HEK293 (cell line): ENCODE results near the gene TMEM47.

ENCODE experiments used
- CTCF ChIA-PET: fragments of 350-600 bp; formaldehyde crosslinking; extraction: SDS; loops from one replicate; lab custom pipeline; 2021; ENCODE audit warnings: antibody characterized with exemption; lab: Yijun Ruan, JAX
- POLR2A ChIA-PET: fragments of 300-600 bp; formaldehyde crosslinking; extraction: SDS; loops from one replicate; lab custom pipeline; 2020; ENCODE audit warnings: antibody characterized with exemption, inconsistent platforms; lab: Yijun Ruan, JAX
- H3K27ac ChIP-seq: fragments of 200-500 bp; sonication (Bioruptor generic); 2 replicates; pipeline ENCODE4 v1.5.1; 2014; ENCODE audit warnings: low read depth, low read length, control low read depth, inconsistent platforms; ENCODE audit errors: extremely low read depth
- H3K36me3 ChIP-seq, 2 experiments: fragments of 200-500 bp in 1 of 2; sonication (Bioruptor generic) in 1 of 2; 1 replicate in 1 of 2; 2 replicates in 1 of 2; pipeline ENCODE4 v1.5.1; 2014 to 2017; ENCODE audit warnings: inconsistent platforms in 2 of 2, low read length in 2 of 2; ENCODE audit not compliant: control insufficient read depth in 2 of 2, insufficient read depth in 1 of 2
- H3K4me1 ChIP-seq: fragments of 200-500 bp; sonication (Bioruptor generic); 2 replicates; pipeline ENCODE4 v1.5.1; 2014; ENCODE audit warnings: mild to moderate bottlenecking, low read length, inconsistent platforms; ENCODE audit not compliant: control insufficient read depth, insufficient read depth
- H3K4me3 ChIP-seq: 2 replicates; pipeline ENCODE4 v1.5.1; 2011; ENCODE audit warnings: low read depth, mild to moderate bottlenecking, control low read depth, low read length, moderate library complexity
- H3K9me3 ChIP-seq: fragments of 200-500 bp; sonication (Bioruptor generic); 2 replicates; pipeline ENCODE4 v1.5.1; 2014; ENCODE audit warnings: low read depth, low read length, inconsistent platforms; ENCODE audit not compliant: control insufficient read depth, insufficient read depth
- BCL11B ChIP-seq: fragments of 450-650 bp; formaldehyde crosslinking; IDR thresholded peaks from 2 replicates; pipeline ENCODE4 v1.5.1; 2016; ENCODE audit warnings: low read depth, missing biosample characterization, missing genetic modification characterization
- SALL2 ChIP-seq: fragments of 450-650 bp; formaldehyde crosslinking; IDR thresholded peaks from 2 replicates; pipeline ENCODE4 v1.5.0; 2017; ENCODE audit warnings: missing biosample characterization, mild to moderate bottlenecking, missing genetic modification characterization, borderline replicate concordance
- SP3 ChIP-seq: fragments of 450-650 bp; formaldehyde crosslinking; IDR thresholded peaks from 2 replicates; pipeline ENCODE4 v1.5.1; 2016; ENCODE audit warnings: missing biosample characterization, missing genetic modification characterization
- TCF7L2 ChIP-seq: IDR thresholded peaks from 2 replicates; pipeline ENCODE4 v1.6.1; 2011; ENCODE audit warnings: low read depth, mild to moderate bottlenecking, inconsistent platforms, low read length, moderate library complexity, borderline replicate concordance
- ZFHX2 ChIP-seq: fragments of 450-650 bp; formaldehyde crosslinking; conservative IDR thresholded peaks from 2 replicates; pipeline ENCODE4 v1.5.1; 2016; ENCODE audit warnings: missing biosample characterization, missing genetic modification characterization
- ZNF175 ChIP-seq: fragments of 450-650 bp; formaldehyde crosslinking; IDR thresholded peaks from 2 replicates; pipeline ENCODE4 v1.5.1; 2016; ENCODE audit warnings: missing biosample characterization, missing genetic modification characterization
- ZNF221 ChIP-seq: fragments of 450-650 bp; formaldehyde crosslinking; IDR thresholded peaks from 2 replicates; pipeline ENCODE4 v1.5.1; 2017; ENCODE audit warnings: missing biosample characterization, missing genetic modification characterization, borderline replicate concordance
- ZNF23 ChIP-seq: fragments of 450-650 bp; formaldehyde crosslinking; IDR thresholded peaks from 2 replicates; pipeline ENCODE4 v1.5.1; 2016; ENCODE audit warnings: missing biosample characterization, missing genetic modification characterization, borderline replicate concordance
- ZNF350 ChIP-seq: fragments of 450-650 bp; formaldehyde crosslinking; IDR thresholded peaks from 2 replicates; pipeline ENCODE4 v1.5.0; 2017; ENCODE audit warnings: missing biosample characterization, mild to moderate bottlenecking, missing genetic modification characterization
- ZNF394 ChIP-seq: fragments of 450-650 bp; formaldehyde crosslinking; IDR thresholded peaks from 2 replicates; pipeline ENCODE4 v1.5.1; 2016; ENCODE audit warnings: missing biosample characterization, missing genetic modification characterization, mild to moderate bottlenecking, moderate library complexity, borderline replicate concordance
- ZNF514 ChIP-seq: fragments of 450-650 bp; formaldehyde crosslinking; IDR thresholded peaks from 2 replicates; pipeline ENCODE4 v1.5.1; 2016; ENCODE audit warnings: missing biosample characterization, missing genetic modification characterization
- ZNF600 ChIP-seq: fragments of 450-650 bp; formaldehyde crosslinking; IDR thresholded peaks from 2 replicates; pipeline ENCODE4 v1.5.1; 2016; ENCODE audit warnings: missing biosample characterization, missing genetic modification characterization
- ZNF660 ChIP-seq: fragments of 450-650 bp; IDR thresholded peaks from 2 replicates; pipeline ENCODE4 v1.5.1; 2018; ENCODE audit warnings: missing biosample characterization, mild to moderate bottlenecking, missing genetic modification characterization
- TF ChIP-seq, protein P1 (sequence below): fragments of 450-650 bp; formaldehyde crosslinking; conservative IDR thresholded peaks from 2 replicates; pipeline ENCODE4 v1.5.1; 2016; ENCODE audit warnings: low read depth, missing biosample characterization, missing genetic modification characterization
- TF ChIP-seq, protein P2 (sequence below): fragments of 450-650 bp; formaldehyde crosslinking; IDR thresholded peaks from 2 replicates; pipeline ENCODE4 v1.5.1; 2016; ENCODE audit warnings: missing biosample characterization, missing genetic modification characterization
- TF ChIP-seq, protein P3 (sequence below): fragments of 450-650 bp; formaldehyde crosslinking; IDR thresholded peaks from 2 replicates; pipeline ENCODE4 v1.5.1; 2016; ENCODE audit warnings: missing biosample characterization, missing genetic modification characterization, borderline replicate concordance

TMEM47 gene

DNA sequence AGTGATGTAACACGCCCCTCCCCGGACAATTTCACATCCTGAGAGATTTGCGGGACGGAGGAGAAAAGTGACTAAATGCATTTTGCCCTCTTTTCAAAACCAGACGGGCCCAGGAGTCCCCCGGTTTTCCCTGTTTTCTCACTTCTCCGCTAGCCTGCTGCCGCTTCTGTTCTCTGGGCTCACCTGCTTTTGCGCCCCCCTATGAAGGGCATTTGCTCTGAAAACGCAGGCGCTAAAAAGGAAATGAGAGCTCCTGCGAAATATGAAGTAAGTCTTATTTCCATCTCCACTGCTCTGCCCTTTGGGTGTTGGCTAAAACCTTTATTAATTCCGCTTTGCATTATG lies 613 bp upstream of the TMEM47 start:
- Histone ChIP-seq H3K9me3 (no peaks in the 10 kb centered on the region; the same call in 1 of the 2 replicates), H3K4me3 (peak overlapping the region; percentile 32), H3K36me3 (no peaks in the 10 kb centered on the region), H3K4me1 (no peaks in the 10 kb centered on the region), H3K27ac (no peak overlapping the region)
- ChIA-PET POLR2A (no interaction called here), CTCF (no interaction called here)
- TF ChIP-seq ZNF175 (tag by site-specific recombination) (no peak), SALL2 (no peak), ZNF23 (tag by site-specific recombination) (no peak), ZNF660 (no peak), BCL11B (tag by site-specific recombination) (no peak), TCF7L2 (no peak), ZFHX2 (no peak), ZNF221 (tag by site-specific recombination) (no peak), SP3 (tag by site-specific recombination) (no peak), ZNF350 (no peak), ZNF394 (tag by site-specific recombination) (no peak)
- TF ChIP-seq, protein P1, sequence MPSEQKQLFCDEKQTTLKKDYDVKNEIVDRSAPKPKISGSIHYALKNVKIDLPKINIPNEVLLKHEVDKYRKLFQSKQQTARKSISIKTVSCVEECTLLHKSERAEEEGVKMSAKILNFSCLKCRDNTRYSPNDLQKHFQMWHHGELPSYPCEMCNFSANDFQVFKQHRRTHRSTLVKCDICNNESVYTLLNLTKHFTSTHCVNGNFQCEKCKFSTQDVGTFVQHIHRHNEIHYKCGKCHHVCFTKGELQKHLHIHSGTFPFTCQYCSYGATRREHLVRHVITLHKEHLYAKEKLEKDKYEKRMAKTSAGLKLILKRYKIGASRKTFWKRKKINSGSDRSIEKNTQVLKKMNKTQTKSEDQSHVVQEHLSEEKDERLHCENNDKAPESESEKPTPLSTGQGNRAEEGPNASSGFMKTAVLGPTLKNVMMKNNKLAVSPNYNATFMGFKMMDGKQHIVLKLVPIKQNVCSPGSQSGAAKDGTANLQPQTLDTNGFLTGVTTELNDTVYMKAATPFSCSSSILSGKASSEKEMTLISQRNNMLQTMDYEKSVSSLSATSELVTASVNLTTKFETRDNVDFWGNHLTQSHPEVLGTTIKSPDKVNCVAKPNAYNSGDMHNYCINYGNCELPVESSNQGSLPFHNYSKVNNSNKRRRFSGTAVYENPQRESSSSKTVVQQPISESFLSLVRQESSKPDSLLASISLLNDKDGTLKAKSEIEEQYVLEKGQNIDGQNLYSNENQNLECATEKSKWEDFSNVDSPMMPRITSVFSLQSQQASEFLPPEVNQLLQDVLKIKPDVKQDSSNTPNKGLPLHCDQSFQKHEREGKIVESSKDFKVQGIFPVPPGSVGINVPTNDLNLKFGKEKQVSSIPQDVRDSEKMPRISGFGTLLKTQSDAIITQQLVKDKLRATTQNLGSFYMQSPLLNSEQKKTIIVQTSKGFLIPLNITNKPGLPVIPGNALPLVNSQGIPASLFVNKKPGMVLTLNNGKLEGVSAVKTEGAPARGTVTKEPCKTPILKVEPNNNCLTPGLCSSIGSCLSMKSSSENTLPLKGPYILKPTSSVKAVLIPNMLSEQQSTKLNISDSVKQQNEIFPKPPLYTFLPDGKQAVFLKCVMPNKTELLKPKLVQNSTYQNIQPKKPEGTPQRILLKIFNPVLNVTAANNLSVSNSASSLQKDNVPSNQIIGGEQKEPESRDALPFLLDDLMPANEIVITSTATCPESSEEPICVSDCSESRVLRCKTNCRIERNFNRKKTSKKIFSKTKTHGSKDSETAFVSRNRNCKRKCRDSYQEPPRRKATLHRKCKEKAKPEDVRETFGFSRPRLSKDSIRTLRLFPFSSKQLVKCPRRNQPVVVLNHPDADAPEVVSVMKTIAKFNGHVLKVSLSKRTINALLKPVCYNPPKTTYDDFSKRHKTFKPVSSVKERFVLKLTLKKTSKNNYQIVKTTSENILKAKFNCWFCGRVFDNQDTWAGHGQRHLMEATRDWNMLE, result no peak
- TF ChIP-seq, protein P2, sequence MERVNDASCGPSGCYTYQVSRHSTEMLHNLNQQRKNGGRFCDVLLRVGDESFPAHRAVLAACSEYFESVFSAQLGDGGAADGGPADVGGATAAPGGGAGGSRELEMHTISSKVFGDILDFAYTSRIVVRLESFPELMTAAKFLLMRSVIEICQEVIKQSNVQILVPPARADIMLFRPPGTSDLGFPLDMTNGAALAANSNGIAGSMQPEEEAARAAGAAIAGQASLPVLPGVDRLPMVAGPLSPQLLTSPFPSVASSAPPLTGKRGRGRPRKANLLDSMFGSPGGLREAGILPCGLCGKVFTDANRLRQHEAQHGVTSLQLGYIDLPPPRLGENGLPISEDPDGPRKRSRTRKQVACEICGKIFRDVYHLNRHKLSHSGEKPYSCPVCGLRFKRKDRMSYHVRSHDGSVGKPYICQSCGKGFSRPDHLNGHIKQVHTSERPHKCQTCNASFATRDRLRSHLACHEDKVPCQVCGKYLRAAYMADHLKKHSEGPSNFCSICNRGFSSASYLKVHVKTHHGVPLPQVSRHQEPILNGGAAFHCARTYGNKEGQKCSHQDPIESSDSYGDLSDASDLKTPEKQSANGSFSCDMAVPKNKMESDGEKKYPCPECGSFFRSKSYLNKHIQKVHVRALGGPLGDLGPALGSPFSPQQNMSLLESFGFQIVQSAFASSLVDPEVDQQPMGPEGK (tag by site-specific recombination), result no peak
- TF ChIP-seq, protein P3, sequence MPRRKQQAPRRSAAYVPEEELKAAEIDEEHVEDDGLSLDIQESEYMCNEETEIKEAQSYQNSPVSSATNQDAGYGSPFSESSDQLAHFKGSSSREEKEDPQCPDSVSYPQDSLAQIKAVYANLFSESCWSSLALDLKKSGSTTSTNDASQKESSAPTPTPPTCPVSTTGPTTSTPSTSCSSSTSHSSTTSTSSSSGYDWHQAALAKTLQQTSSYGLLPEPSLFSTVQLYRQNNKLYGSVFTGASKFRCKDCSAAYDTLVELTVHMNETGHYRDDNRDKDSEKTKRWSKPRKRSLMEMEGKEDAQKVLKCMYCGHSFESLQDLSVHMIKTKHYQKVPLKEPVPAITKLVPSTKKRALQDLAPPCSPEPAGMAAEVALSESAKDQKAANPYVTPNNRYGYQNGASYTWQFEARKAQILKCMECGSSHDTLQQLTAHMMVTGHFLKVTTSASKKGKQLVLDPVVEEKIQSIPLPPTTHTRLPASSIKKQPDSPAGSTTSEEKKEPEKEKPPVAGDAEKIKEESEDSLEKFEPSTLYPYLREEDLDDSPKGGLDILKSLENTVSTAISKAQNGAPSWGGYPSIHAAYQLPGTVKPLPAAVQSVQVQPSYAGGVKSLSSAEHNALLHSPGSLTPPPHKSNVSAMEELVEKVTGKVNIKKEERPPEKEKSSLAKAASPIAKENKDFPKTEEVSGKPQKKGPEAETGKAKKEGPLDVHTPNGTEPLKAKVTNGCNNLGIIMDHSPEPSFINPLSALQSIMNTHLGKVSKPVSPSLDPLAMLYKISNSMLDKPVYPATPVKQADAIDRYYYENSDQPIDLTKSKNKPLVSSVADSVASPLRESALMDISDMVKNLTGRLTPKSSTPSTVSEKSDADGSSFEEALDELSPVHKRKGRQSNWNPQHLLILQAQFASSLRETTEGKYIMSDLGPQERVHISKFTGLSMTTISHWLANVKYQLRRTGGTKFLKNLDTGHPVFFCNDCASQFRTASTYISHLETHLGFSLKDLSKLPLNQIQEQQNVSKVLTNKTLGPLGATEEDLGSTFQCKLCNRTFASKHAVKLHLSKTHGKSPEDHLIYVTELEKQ, result no peak
- TF ChIP-seq, all 188 proteins: peak for 0

DNA sequence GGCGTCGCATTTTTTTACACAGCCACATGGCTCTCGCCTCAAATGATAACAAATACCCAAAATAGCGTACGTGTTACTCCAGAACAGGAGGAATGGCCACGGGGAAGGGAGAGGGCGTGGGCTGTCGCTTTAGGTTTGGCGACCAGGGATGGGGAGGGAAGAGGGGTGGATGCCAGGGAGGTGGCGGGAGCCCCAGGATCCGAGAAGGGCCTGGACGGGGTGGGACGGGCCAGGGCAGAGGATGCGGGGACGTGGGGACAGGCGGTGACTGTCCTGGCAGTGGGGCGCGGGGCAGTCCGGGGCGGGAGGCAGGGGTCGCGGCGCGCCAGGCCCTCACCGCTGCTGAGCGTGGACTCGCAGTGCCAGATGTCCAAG lies 631 bp downstream of the TMEM47 start:
- Histone ChIP-seq H3K4me3 (peak overlapping the region; percentile 64), H3K27ac (no peak overlapping the region), H3K4me1 (no peaks in the 10 kb centered on the region), H3K9me3 (no peaks in the 10 kb centered on the region; the same call in 1 of the 2 replicates), H3K36me3 (no peaks in the 10 kb centered on the region)
- no peak for TF ChIP-seq ZNF514 (tag by site-specific recombination)
- no peak for TF ChIP-seq ZNF394 (tag by site-specific recombination)
- TF ChIP-seq ZNF600 (tag by site-specific recombination), result no peak
- POLR2A ChIA-PET, result no interaction called here
- CTCF ChIA-PET, result interaction anchor here (1.0 kb wide), 1 partner anchor 15 kb away, joined by 3 read pairs; no protein-coding TSS in a partner anchor
